Measurements from ENCODE around the gene SNX33.

Gene SNX33

GRCh38 chr15:75616766-75617165 lies 30.9 kb upstream of the SNX33 start:
- Histone ChIP-seq H3K79me1 (ENCODE audit: low read length) (no peaks in the 10 kb centered on the region), H3K4ac (ENCODE audit: low read depth, low read length) (no peak overlapping the region), H3K79me2 (ENCODE audit: control insufficient read depth, insufficient read depth, low read length) (no peaks in the 10 kb centered on the region), H3K4me3 (ENCODE audit: low read length) (no peak overlapping the region), H4K5ac (ENCODE audit: low read length) (no peak overlapping the region), H3K36me3 (ENCODE audit: control insufficient read depth, insufficient read depth, low read length) (peaks cover 8% of the 10 kb centered on the region), H3K18ac (ENCODE audit: low read length) (no peak overlapping the region), H3K56ac (ENCODE audit: low read length) (no peak overlapping the region), H2BK120ac (ENCODE audit: low read depth, low read length) (no peak overlapping the region), H2AK5ac (ENCODE audit: low read length) (no peak overlapping the region), H2BK15ac (replicated peaks; ENCODE audit: low read depth) (no peak overlapping the region), H3K9ac (ENCODE audit: low read length) (no peak overlapping the region), H3K23ac (ENCODE audit: low read length) (no peak overlapping the region), H4K8ac (ENCODE audit: low read depth, low read length) (no peak overlapping the region), H3K27me3 (ENCODE audit: insufficient read depth, low read length, poor library complexity) (no peaks in the 10 kb centered on the region), H3K27ac (ENCODE audit: low read depth, low read length) (no peak overlapping the region), H2BK5ac (ENCODE audit: low read length) (no peak overlapping the region), H3K4me1 (ENCODE audit: control insufficient read depth, low read depth, low read length) (no peaks in the 10 kb centered on the region), H3K4me2 (ENCODE audit: low read length) (no peak overlapping the region)
- DNase-seq, result no peak

DNA sequence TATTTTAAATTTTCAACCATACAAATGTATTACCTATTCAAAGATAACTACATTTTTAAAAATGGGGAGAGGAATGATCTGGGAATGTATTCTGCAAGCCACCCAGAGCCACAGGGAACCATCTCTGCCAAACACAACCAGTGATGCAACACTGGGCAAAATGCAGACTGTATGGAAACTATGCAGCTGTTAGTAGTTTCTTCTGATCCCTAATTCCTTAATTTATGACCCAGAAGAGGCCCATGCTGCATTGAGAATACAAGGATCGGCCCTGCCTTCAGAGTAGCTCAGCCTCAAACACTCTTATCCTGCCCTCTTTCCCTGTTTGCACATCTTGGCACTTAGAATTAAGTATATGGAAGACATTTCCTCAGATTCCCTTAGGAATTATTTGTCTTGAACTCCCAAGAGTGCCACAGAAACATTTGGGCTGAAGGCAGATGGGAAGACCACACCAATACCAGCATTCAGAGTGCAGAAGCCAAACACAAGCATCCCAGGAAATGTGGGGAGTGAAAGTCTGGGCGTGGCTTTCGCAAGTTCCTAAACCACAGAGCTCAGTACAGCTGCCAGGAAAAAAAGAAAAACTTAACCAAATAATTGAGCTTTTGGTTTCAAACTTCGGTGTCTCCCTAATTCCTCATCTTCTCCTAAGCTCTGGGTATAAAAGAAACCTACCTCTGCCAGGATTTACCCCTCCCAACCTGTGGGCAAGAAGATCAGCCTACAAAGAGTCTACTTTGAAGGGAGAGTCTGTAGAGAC lies 27.5 kb upstream of the SNX33 start:
- no peak overlapping the region for H3K27ac ChIP-seq (ENCODE audit: low read depth, low read length)
- no peak for DNase-seq
- no peaks in the 10 kb centered on the region for H3K79me2 ChIP-seq (ENCODE audit: control insufficient read depth, insufficient read depth, low read length)
- H2BK120ac ChIP-seq (ENCODE audit: low read depth, low read length), result no peak overlapping the region
- no peak overlapping the region for H4K5ac ChIP-seq (ENCODE audit: low read length)
- H3K4ac ChIP-seq (ENCODE audit: low read depth, low read length), result no peak overlapping the region
- H2BK5ac ChIP-seq (ENCODE audit: low read length), result no peak overlapping the region
- H3K18ac ChIP-seq (ENCODE audit: low read length), result no peak overlapping the region
- no peak overlapping the region for H2AK5ac ChIP-seq (ENCODE audit: low read length)
- H3K4me1 ChIP-seq (ENCODE audit: control insufficient read depth, low read depth, low read length), result no peaks in the 10 kb centered on the region
- H3K27me3 ChIP-seq (ENCODE audit: insufficient read depth, low read length, poor library complexity), result no peaks in the 10 kb centered on the region
- H3K56ac ChIP-seq (ENCODE audit: low read length), result no peak overlapping the region
- H4K8ac ChIP-seq (ENCODE audit: low read depth, low read length), result no peak overlapping the region
- no peak overlapping the region for H3K4me3 ChIP-seq (ENCODE audit: low read length)
- no peaks in the 10 kb centered on the region for H3K79me1 ChIP-seq (ENCODE audit: low read length)
- H3K23ac ChIP-seq (ENCODE audit: low read length), result no peak overlapping the region
- peaks cover 6% of the 10 kb centered on the region for H3K36me3 ChIP-seq (ENCODE audit: control insufficient read depth, insufficient read depth, low read length)
- no peak overlapping the region for H2BK15ac ChIP-seq (replicated peaks; ENCODE audit: low read depth)
- WGBS (ENCODE audit: extremely low coverage, insufficient coverage, low lambda C conversion rate), result no CpG with 5 or more reads among the region's 4 CpGs
- no peak overlapping the region for H3K9ac ChIP-seq (ENCODE audit: low read length)
- no peak overlapping the region for H3K4me2 ChIP-seq (ENCODE audit: low read length)

- H3K36me3 ChIP-seq (ENCODE audit: control insufficient read depth, insufficient read depth, low read length), result peaks cover 6% of the 10 kb centered on the region
- H3K18ac ChIP-seq (ENCODE audit: low read length), result no peak overlapping the region
- no peaks in the 10 kb centered on the region for H3K79me1 ChIP-seq (ENCODE audit: low read length)
- no peaks in the 10 kb centered on the region for H3K4me1 ChIP-seq (ENCODE audit: control insufficient read depth, low read depth, low read length)
- H4K5ac ChIP-seq (ENCODE audit: low read length), result no peak overlapping the region
- H3K23ac ChIP-seq (ENCODE audit: low read length), result no peak overlapping the region
- no peak overlapping the region for H2BK15ac ChIP-seq (replicated peaks; ENCODE audit: low read depth)
- H3K27me3 ChIP-seq (ENCODE audit: insufficient read depth, low read length, poor library complexity), result no peaks in the 10 kb centered on the region
- DNase-seq, result no peak
- no peaks in the 10 kb centered on the region for H3K79me2 ChIP-seq (ENCODE audit: control insufficient read depth, insufficient read depth, low read length)
- H2BK5ac ChIP-seq (ENCODE audit: low read length), result no peak overlapping the region
- H2BK120ac ChIP-seq (ENCODE audit: low read depth, low read length), result no peak overlapping the region
- no peak overlapping the region for H3K56ac ChIP-seq (ENCODE audit: low read length)
- H2AK5ac ChIP-seq (ENCODE audit: low read length), result no peak overlapping the region
- H4K8ac ChIP-seq (ENCODE audit: low read depth, low read length), result no peak overlapping the region
- no peak overlapping the region for H3K4me3 ChIP-seq (ENCODE audit: low read length)
- WGBS (ENCODE audit: extremely low coverage, insufficient coverage, low lambda C conversion rate), result no CpG with 5 or more reads among the region's 7 CpGs
- H3K9ac ChIP-seq (ENCODE audit: low read length), result no peak overlapping the region
- H3K4ac ChIP-seq (ENCODE audit: low read depth, low read length), result no peak overlapping the region
- no peak overlapping the region for H3K4me2 ChIP-seq (ENCODE audit: low read length)
- H3K27ac ChIP-seq (ENCODE audit: low read depth, low read length), result no peak overlapping the region
These were observed 26.8 kb upstream of the SNX33 start for GRCh38 chr15:75620841-75621391.

GRCh38 chr15:75622505-75622904 lies 25.2 kb upstream of the SNX33 start:
- no peak for DNase-seq
- no peak overlapping the region for H2BK15ac ChIP-seq (replicated peaks; ENCODE audit: low read depth)
- peaks cover 3% of the 10 kb centered on the region for H3K36me3 ChIP-seq (ENCODE audit: control insufficient read depth, insufficient read depth, low read length)
- H3K18ac ChIP-seq (ENCODE audit: low read length), result no peak overlapping the region
- no peak overlapping the region for H2BK5ac ChIP-seq (ENCODE audit: low read length)
- H3K23ac ChIP-seq (ENCODE audit: low read length), result no peak overlapping the region
- H3K4ac ChIP-seq (ENCODE audit: low read depth, low read length), result no peak overlapping the region
- no peak overlapping the region for H3K27ac ChIP-seq (ENCODE audit: low read depth, low read length)
- H3K79me1 ChIP-seq (ENCODE audit: low read length), result no peaks in the 10 kb centered on the region
- no peak overlapping the region for H3K9ac ChIP-seq (ENCODE audit: low read length)
- no peaks in the 10 kb centered on the region for H3K79me2 ChIP-seq (ENCODE audit: control insufficient read depth, insufficient read depth, low read length)
- no peak overlapping the region for H2AK5ac ChIP-seq (ENCODE audit: low read length)
- no peak overlapping the region for H3K4me2 ChIP-seq (ENCODE audit: low read length)
- H4K5ac ChIP-seq (ENCODE audit: low read length), result no peak overlapping the region
- no peak overlapping the region for H2BK120ac ChIP-seq (ENCODE audit: low read depth, low read length)
- H3K4me1 ChIP-seq (ENCODE audit: control insufficient read depth, low read depth, low read length), result peaks cover 2% of the 10 kb centered on the region
- no peak overlapping the region for H4K8ac ChIP-seq (ENCODE audit: low read depth, low read length)
- WGBS (ENCODE audit: extremely low coverage, insufficient coverage, low lambda C conversion rate), result no CpG with 5 or more reads among the region's 2 CpGs
- H3K27me3 ChIP-seq (ENCODE audit: insufficient read depth, low read length, poor library complexity), result no peaks in the 10 kb centered on the region
- H3K56ac ChIP-seq (ENCODE audit: low read length), result no peak overlapping the region
- H3K4me3 ChIP-seq (ENCODE audit: low read length), result no peak overlapping the region

GRCh38 chr15:75625542-75626347 lies 22.0 kb upstream of the SNX33 start, which contains the start of gene SNUPN:
Gene SNUPN (minus strand): TSS chr15:75625725. CDS start chr15:75621051, 4,674 bp downstream.
- Histone ChIP-seq H3K27ac (ENCODE audit: low read depth, low read length) (peak within 1 kb of the TSS; percentile 99), H3K4me2 (ENCODE audit: low read length) (peak within 1 kb of the TSS; percentile 82), H3K4ac (ENCODE audit: low read depth, low read length) (peak within 1 kb of the TSS; percentile 86), H2BK5ac (ENCODE audit: low read length) (peak within 1 kb of the TSS; percentile 92), H3K79me1 (ENCODE audit: low read length) (no peaks in the 10 kb centered on the region), H3K79me2 (ENCODE audit: control insufficient read depth, insufficient read depth, low read length) (no peaks in the 10 kb centered on the region), H3K27me3 (ENCODE audit: insufficient read depth, low read length, poor library complexity) (no peaks in the 10 kb centered on the region), H2BK120ac (ENCODE audit: low read depth, low read length) (no peak within 1 kb of the TSS), H3K4me1 (ENCODE audit: control insufficient read depth, low read depth, low read length) (peaks cover 2% of the 10 kb centered on the region), H2AK5ac (ENCODE audit: low read length) (peak within 1 kb of the TSS; percentile 69), H3K4me3 (ENCODE audit: low read length) (peak within 1 kb of the TSS; percentile 93), H2BK15ac (replicated peaks; ENCODE audit: low read depth) (no peak within 1 kb of the TSS), H3K36me3 (ENCODE audit: control insufficient read depth, insufficient read depth, low read length) (peaks cover under 1% of the 10 kb centered on the region), H3K18ac (ENCODE audit: low read length) (peak within 1 kb of the TSS; percentile 86), H4K5ac (ENCODE audit: low read length) (no peak within 1 kb of the TSS), H3K9ac (ENCODE audit: low read length) (peak within 1 kb of the TSS; percentile 99), H4K8ac (ENCODE audit: low read depth, low read length) (peak within 1 kb of the TSS; percentile 69), H3K23ac (ENCODE audit: low read length) (no peak within 1 kb of the TSS), H3K56ac (ENCODE audit: low read length) (peak within 1 kb of the TSS; percentile 99)
- peak; percentile 98 for DNase-seq
- no CpG with 5 or more reads among the region's 47 CpGs for WGBS (ENCODE audit: extremely low coverage, insufficient coverage, low lambda C conversion rate)

Data from mesendoderm (in vitro differentiated cells).